Stomach smooth muscle (tissue), 2 donors: ENCODE measurements around the gene NPHP3.

Experiments used
- H3K27ac ChIP-seq: one replicate; pipeline ENCODE4 v1.7.0; 2013; ENCODE audit warnings: mild to moderate bottlenecking, low read length, inconsistent platforms
- H3K27me3 ChIP-seq, 2 donors: one replicate each; pipeline ENCODE4 v1.7.0; 2013; ENCODE audit warnings: low read length in 2 of 2; ENCODE audit not compliant: insufficient read depth in 2 of 2, control insufficient read depth in 1 of 2
- H3K36me3 ChIP-seq, 2 donors: one replicate each; pipeline ENCODE4 v1.7.0; 2013; ENCODE audit warnings: low read length in 2 of 2; ENCODE audit not compliant: control insufficient read depth in 2 of 2, insufficient read depth in 2 of 2
- H3K4me1 ChIP-seq: one replicate; pipeline ENCODE4 v1.7.0; 2013; ENCODE audit warnings: low read length; ENCODE audit not compliant: control insufficient read depth, insufficient read depth
- H3K4me3 ChIP-seq, 2 donors: one replicate each; pipeline ENCODE4 v1.7.0; 2013; ENCODE audit warnings: low read length in 2 of 2
- H3K9ac ChIP-seq, 2 donors: one replicate each; pipeline ENCODE4 v1.7.0; 2013; ENCODE audit warnings: low read length in 2 of 2, mild to moderate bottlenecking in 1 of 2
- H3K9me3 ChIP-seq, 2 donors: one replicate each; pipeline ENCODE4 v1.7.0; 2013; ENCODE audit warnings: low read length in 2 of 2; ENCODE audit not compliant: control insufficient read depth in 2 of 2
- donor health status: healthy.
- donor health status: Pancreatic carcinoma.

NPHP3 gene

GRCh38 chr3:132659365-132660051 is 62.7 kb downstream of the NPHP3 start, which contains the start of gene ACAD11:
TSS of gene ACAD11 (minus strand) at chr3:132659809. CDS start at chr3:132659751, 58 bp downstream.
- Histone ChIP-seq H3K9me3 (no peaks in the 10 kb centered on the region), H3K4me1 (peaks cover 11% of the 10 kb centered on the region), H3K27me3 (no peaks in the 10 kb centered on the region), H3K36me3 (peaks cover 0 to 2% of the 10 kb centered on the region in 2 donors), H3K27ac (peak within 1 kb of the TSS; percentile 91), H3K4me3 (peak within 1 kb of the TSS; percentile 94), H3K9ac (peak within 1 kb of the TSS; percentile 88 to 94)

- Histone ChIP-seq H3K4me3 (peak overlapping the region; percentile 94), H3K27ac (peak overlapping the region; percentile 91), H3K9ac (peak overlapping the region; percentile 88 to 94), H3K4me1 (peaks cover 11% of the 10 kb centered on the region), H3K9me3 (no peaks in the 10 kb centered on the region), H3K27me3 (no peaks in the 10 kb centered on the region), H3K36me3 (peaks cover 0 to 2% of the 10 kb centered on the region in 2 donors)
Measured at GRCh38 chr3:132659000-132659364, 63.2 kb downstream of the NPHP3 start.

- no peaks in the 10 kb centered on the region for H3K9me3 ChIP-seq
- peak overlapping the region; percentile 33 to 94 for H3K4me3 ChIP-seq
- peak overlapping the region in 1 of 2 donors; percentile 88 for H3K9ac ChIP-seq
- peaks cover 0 to 2% of the 10 kb centered on the region in 2 donors for H3K36me3 ChIP-seq
- peaks cover 9% of the 10 kb centered on the region for H3K4me1 ChIP-seq
- no peak overlapping the region for H3K27ac ChIP-seq
- no peaks in the 10 kb centered on the region for H3K27me3 ChIP-seq
Measured at GRCh38 chr3:132657869-132658747, 64.1 kb downstream of the NPHP3 start.

- peaks cover 0 to 2% of the 10 kb centered on the region in 2 donors for H3K36me3 ChIP-seq
- no peaks in the 10 kb centered on the region for H3K4me1 ChIP-seq
- no peak overlapping the region for H3K4me3 ChIP-seq
- no peaks in the 10 kb centered on the region for H3K27me3 ChIP-seq
- no peak overlapping the region for H3K9ac ChIP-seq
- no peaks in the 10 kb centered on the region for H3K9me3 ChIP-seq
- no peak overlapping the region for H3K27ac ChIP-seq
Measured at GRCh38 chr3:132655471-132655870, 66.7 kb downstream of the NPHP3 start.

GRCh38 chr3:132654721-132655120 is 67.5 kb downstream of the NPHP3 start:
- Histone ChIP-seq H3K9ac (no peak overlapping the region), H3K4me3 (no peak overlapping the region), H3K27ac (no peak overlapping the region), H3K9me3 (no peaks in the 10 kb centered on the region), H3K4me1 (no peaks in the 10 kb centered on the region), H3K27me3 (no peaks in the 10 kb centered on the region), H3K36me3 (peaks cover 0 to 2% of the 10 kb centered on the region in 2 donors)

GRCh38 chr3:132654190-132654589 is 68.0 kb downstream of the NPHP3 start:
- Histone ChIP-seq H3K4me1 (no peaks in the 10 kb centered on the region), H3K27ac (no peak overlapping the region), H3K9me3 (no peaks in the 10 kb centered on the region), H3K9ac (no peak overlapping the region), H3K36me3 (peaks cover 0 to 2% of the 10 kb centered on the region in 2 donors), H3K27me3 (no peaks in the 10 kb centered on the region), H3K4me3 (no peak overlapping the region)

- Histone ChIP-seq H3K27ac (no peak overlapping the region), H3K27me3 (no peaks in the 10 kb centered on the region), H3K9ac (no peak overlapping the region), H3K4me3 (no peak overlapping the region), H3K36me3 (peaks cover 0 to 2% of the 10 kb centered on the region in 2 donors), H3K9me3 (no peaks in the 10 kb centered on the region), H3K4me1 (no peaks in the 10 kb centered on the region)
Measured at GRCh38 chr3:132652640-132653270, 69.5 kb downstream of the NPHP3 start.

GRCh38 chr3:132650153-132650552 is 72.1 kb downstream of the NPHP3 start:
- Histone ChIP-seq H3K9ac (no peak overlapping the region), H3K4me1 (no peaks in the 10 kb centered on the region), H3K36me3 (no peaks in the 10 kb centered on the region), H3K4me3 (no peak overlapping the region), H3K9me3 (no peaks in the 10 kb centered on the region), H3K27ac (no peak overlapping the region), H3K27me3 (no peaks in the 10 kb centered on the region)

GRCh38 chr3:132645058-132645457 is 77.2 kb downstream of the NPHP3 start:
- Histone ChIP-seq H3K27me3 (no peaks in the 10 kb centered on the region), H3K9me3 (no peaks in the 10 kb centered on the region), H3K27ac (no peak overlapping the region), H3K36me3 (peaks cover 2 to 6% of the 10 kb centered on the region in 2 donors), H3K9ac (no peak overlapping the region), H3K4me1 (no peaks in the 10 kb centered on the region), H3K4me3 (no peak overlapping the region)

- Histone ChIP-seq H3K9ac (no peak overlapping the region), H3K9me3 (no peaks in the 10 kb centered on the region), H3K4me1 (no peaks in the 10 kb centered on the region), H3K27ac (no peak overlapping the region), H3K27me3 (no peaks in the 10 kb centered on the region), H3K36me3 (peaks cover 13 to 14% of the 10 kb centered on the region in 2 donors), H3K4me3 (no peak overlapping the region)
Measured at GRCh38 chr3:132643366-132643765, 78.8 kb downstream of the NPHP3 start.
